ENCODE data around the gene SLC32A1. TPM values are rescaled to one million over a fixed set of nuclear protein-coding genes. Genes with fewer than 3 reads are reported as not detected.
A peak's percentile ranks its signal among the peaks of the same experiment; 100 is the strongest.

The SLC32A1 gene
- total RNA-seq, 2 experiments from 2014 or later = not detected

DNA sequence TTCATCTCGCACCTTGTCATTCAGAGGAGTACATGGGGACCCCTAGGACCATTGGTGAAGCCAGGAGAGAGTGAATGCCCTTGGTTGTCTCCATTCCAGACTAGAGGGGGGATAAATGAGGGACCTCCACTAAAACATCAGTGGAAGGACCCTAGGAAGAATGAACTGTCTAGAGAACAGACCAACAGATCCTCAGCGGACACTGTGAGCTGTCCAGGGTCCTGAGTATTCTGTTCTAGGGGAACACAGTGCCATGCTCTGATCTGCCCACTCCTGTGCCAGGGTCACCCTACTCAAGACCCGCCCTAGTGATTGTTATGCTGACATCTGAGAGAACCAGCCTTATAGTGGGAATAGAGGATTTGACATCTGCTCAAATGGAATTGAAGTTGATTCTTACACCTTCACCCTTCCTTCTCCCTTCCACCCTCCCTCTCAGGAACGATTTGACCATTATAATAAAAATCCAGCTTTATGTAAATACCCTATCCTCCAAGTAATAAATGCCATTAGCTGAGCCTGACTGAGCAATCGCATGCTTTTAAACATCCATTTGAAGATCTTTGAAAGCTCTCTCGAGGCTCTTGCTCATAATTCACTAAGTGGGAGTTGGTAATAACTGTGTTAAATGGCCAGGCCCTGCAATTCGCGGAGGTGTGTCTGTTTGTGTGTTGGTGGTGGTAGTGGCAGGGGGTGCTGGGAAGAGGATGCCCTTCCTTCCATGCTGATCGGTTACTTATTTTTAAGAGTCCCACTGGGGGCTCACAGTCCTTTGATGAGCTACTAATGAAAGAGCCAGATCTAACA is 43.6 kb upstream of the SLC32A1 start:
- H3K9me3 ChIP-seq (ENCODE audit: control insufficient read depth in 1 of 2, insufficient read depth in 1 of 2, low read length in 2 of 2) = no peaks in the 10 kb centered on the region
- H3K4me3 ChIP-seq (ENCODE audit: low read length) = no peak overlapping the region
- DNase-seq (peak in 5 of 14 experiments; percentile 12 to 53 (median 25)), ATAC-seq (ENCODE audit: poor library complexity) (no peak)
- H3K36me3 ChIP-seq (ENCODE audit: insufficient read depth, low read length) = no peaks in the 10 kb centered on the region
- TF ChIP-seq, protein P1, sequence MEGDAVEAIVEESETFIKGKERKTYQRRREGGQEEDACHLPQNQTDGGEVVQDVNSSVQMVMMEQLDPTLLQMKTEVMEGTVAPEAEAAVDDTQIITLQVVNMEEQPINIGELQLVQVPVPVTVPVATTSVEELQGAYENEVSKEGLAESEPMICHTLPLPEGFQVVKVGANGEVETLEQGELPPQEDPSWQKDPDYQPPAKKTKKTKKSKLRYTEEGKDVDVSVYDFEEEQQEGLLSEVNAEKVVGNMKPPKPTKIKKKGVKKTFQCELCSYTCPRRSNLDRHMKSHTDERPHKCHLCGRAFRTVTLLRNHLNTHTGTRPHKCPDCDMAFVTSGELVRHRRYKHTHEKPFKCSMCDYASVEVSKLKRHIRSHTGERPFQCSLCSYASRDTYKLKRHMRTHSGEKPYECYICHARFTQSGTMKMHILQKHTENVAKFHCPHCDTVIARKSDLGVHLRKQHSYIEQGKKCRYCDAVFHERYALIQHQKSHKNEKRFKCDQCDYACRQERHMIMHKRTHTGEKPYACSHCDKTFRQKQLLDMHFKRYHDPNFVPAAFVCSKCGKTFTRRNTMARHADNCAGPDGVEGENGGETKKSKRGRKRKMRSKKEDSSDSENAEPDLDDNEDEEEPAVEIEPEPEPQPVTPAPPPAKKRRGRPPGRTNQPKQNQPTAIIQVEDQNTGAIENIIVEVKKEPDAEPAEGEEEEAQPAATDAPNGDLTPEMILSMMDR (IDR thresholded peaks at IDR 0.05) = no peak
- peaks cover 54% of the 10 kb centered on the region for H3K27me3 Mint-ChIP-seq
- peaks cover 5% of the 10 kb centered on the region for H3K9me3 Mint-ChIP-seq
- no peak overlapping the region for H3K4me3 Mint-ChIP-seq
- ChIA-PET CTCF (no interaction called here), POLR2A (no interaction called here)
- intact Hi-C loops (cut with DNase I, micrococcal nuclease) = no loop called here
- no peak overlapping the region for H3K27ac ChIP-seq (ENCODE audit: low read depth in 1 of 2, low read length in 2 of 2)
- peaks cover 18 to 20% of the 10 kb centered on the region in 2 experiments for H3K27me3 ChIP-seq (ENCODE audit: control insufficient read depth in 1 of 2, insufficient read depth in 2 of 2, low read length in 2 of 2)
- no peaks in the 10 kb centered on the region for H3K4me1 ChIP-seq (ENCODE audit: insufficient read depth, low read length)
- no peaks in the 10 kb centered on the region for H3K4me1 Mint-ChIP-seq (ENCODE audit: low read depth)
- no peak overlapping the region for H3K27ac Mint-ChIP-seq
- H3K36me3 Mint-ChIP-seq (ENCODE audit: low read depth) = no peaks in the 10 kb centered on the region

DNA sequence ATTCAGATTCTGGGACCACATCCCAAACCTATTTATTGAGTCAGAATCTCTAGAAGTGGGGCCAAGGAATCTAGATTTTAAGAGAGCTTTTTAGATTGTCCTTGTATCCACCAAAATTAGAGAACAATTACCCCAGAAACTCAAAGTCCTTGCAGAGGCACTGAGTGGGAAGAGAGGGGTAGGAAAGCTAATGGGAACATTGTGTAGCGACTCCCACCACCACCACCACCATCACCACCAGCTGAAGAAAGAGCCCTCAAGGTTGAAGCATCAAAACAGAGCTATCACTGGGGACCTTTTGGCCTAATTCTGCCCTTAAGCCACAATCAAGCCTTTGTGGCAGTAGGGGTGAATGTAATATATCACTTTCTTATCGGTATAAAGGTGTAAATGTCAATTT is 39.0 kb upstream of the SLC32A1 start:
- Mint-ChIP-seq H3K27ac (no peak overlapping the region), H3K27me3 (peaks cover 90% of the 10 kb centered on the region), H3K9me3 (peaks cover 5% of the 10 kb centered on the region), H3K4me3 (no peak overlapping the region), H3K36me3 (ENCODE audit: low read depth) (no peaks in the 10 kb centered on the region), H3K4me1 (ENCODE audit: low read depth) (no peaks in the 10 kb centered on the region)
- ChIA-PET CTCF (no interaction called here), POLR2A (no interaction called here)
- ATAC-seq (ENCODE audit: poor library complexity) (no peak), DNase-seq (no peak)
- H3K36me3 ChIP-seq (ENCODE audit: insufficient read depth, low read length) = no peaks in the 10 kb centered on the region
- H3K9me3 ChIP-seq (ENCODE audit: control insufficient read depth in 1 of 2, insufficient read depth in 1 of 2, low read length in 2 of 2) = peaks cover 0 to 3% of the 10 kb centered on the region in 2 experiments
- H3K4me1 ChIP-seq (ENCODE audit: insufficient read depth, low read length) = no peaks in the 10 kb centered on the region
- H3K27ac ChIP-seq (ENCODE audit: low read depth in 1 of 2, low read length in 2 of 2) = no peak overlapping the region
- H3K27me3 ChIP-seq (ENCODE audit: control insufficient read depth in 1 of 2, insufficient read depth in 2 of 2, low read length in 2 of 2) = peaks cover 29 to 38% of the 10 kb centered on the region in 2 experiments
- TF ChIP-seq, protein P1 (IDR thresholded peaks at IDR 0.05) = no peak
- no peak overlapping the region for H3K4me3 ChIP-seq (ENCODE audit: low read length)
- intact Hi-C loops (cut with DNase I, micrococcal nuclease) = no loop called here

DNA sequence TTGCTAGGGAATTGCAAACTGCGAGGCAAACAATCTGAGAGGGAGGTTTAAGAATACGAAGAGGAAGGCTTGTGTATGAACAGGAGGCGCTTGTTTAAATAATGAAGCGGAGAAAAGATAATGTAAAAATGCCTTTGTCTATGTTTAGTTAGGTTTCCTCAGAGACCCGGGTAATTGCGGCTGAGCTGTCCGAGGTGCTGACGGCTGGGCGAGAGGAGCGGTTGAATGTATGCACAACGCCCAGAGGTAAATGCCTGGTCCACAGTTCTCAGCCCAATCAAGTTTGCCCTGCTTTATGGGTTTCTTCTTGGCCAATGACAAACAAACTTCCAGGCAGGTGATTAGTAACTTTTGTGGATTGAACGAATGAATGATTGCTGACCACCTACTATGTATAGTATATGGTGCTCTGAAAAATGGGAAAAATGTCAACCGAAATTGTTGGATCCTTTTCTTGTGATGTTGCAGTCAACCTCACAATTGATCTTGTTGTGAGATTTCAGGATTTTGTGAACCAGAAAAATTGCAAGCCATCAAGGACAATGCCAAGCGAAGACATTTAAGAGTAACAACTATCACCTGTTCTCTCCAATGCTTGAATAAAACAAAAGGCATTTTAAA is 38.3 kb upstream of the SLC32A1 start:
- intact Hi-C loops (cut with DNase I, micrococcal nuclease) = loop anchor here in 1 of 2 experiments (2.0 kb wide), 1 partner anchor 39 kb away; no protein-coding TSS in a partner anchor
- ChIA-PET POLR2A (interaction anchor here (0.6 kb wide), 1 partner anchor 191 kb away, joined by 3 read pairs; no protein-coding TSS in a partner anchor), CTCF (no interaction called here)
- peak; percentile 11 to 63 (median 27) for DNase-seq
- Histone ChIP-seq H3K9me3 (ENCODE audit: control insufficient read depth in 1 of 2, insufficient read depth in 1 of 2, low read length in 2 of 2) (peaks cover 0 to 3% of the 10 kb centered on the region in 2 experiments), H3K27me3 (ENCODE audit: control insufficient read depth in 1 of 2, insufficient read depth in 2 of 2, low read length in 2 of 2) (peaks cover 29 to 37% of the 10 kb centered on the region in 2 experiments), H3K36me3 (ENCODE audit: insufficient read depth, low read length) (no peaks in the 10 kb centered on the region), H3K4me1 (ENCODE audit: insufficient read depth, low read length) (no peaks in the 10 kb centered on the region), H3K4me3 (ENCODE audit: low read length) (no peak overlapping the region), H3K27ac (ENCODE audit: low read depth in 1 of 2, low read length in 2 of 2) (no peak overlapping the region)
- H3K9me3 Mint-ChIP-seq = peaks cover 5% of the 10 kb centered on the region
- no peaks in the 10 kb centered on the region for H3K36me3 Mint-ChIP-seq (ENCODE audit: low read depth)
- peak; percentile 55 for ATAC-seq (ENCODE audit: poor library complexity)
- H3K27me3 Mint-ChIP-seq = peaks cover 89% of the 10 kb centered on the region
- H3K4me3 Mint-ChIP-seq = no peak overlapping the region
- H3K27ac Mint-ChIP-seq = no peak overlapping the region
- H3K4me1 Mint-ChIP-seq (ENCODE audit: low read depth) = no peaks in the 10 kb centered on the region
- TF ChIP-seq, protein P1 (IDR thresholded peaks at IDR 0.05) = no peak

All from CD4-positive, alpha-beta T cell (primary cell).